ENCODE data around the gene PEAK3. TPM values are rescaled to one million over a fixed set of nuclear protein-coding genes. Genes with fewer than 3 reads are reported as not detected.

Gene PEAK3
- total and polyA plus RNA-seq, 5 donors from 2014 or later = 0.10 to 0.32 (median 0.15) TPM; not detected in 1

DNA sequence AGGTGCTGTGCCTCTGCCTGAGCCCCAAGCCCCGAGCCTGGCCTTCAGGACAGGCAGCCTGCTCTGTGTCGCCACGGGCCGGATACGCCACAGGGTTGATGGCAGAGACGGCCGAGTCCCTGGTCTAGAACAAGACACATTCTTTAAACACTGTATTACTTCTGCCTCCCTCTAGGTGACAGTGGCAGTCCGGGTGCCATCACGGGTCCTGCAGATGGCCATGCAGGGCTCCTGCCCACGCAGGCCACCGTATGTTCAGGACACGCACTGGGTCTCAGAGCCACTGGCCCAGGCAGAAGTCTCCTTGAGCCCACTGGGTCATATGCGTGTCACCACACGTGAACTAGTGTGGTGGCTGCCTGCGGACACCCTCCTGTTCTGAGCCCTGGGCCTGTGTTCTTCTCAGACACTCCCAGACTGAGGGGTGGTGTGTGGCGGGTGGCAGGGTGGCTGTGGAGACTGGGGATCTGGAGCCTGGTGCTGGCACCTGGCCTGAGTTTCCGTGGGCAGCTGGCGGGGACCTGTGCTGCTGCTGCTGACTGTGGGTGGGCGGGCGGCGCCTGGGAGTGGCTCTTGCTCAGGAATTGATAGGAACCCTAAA, 50.3 kb downstream of the PEAK3 start:
- H3K4me3 Mint-ChIP-seq = no peak overlapping the region
- Histone ChIP-seq H3K27me3 (ENCODE audit: control insufficient read depth, insufficient read depth, low read length) (no peaks in the 10 kb centered on the region), H3K36me3 (ENCODE audit: control insufficient read depth, insufficient read depth, low read length) (peaks cover 2% of the 10 kb centered on the region), H3K27ac (ENCODE audit: insufficient read depth, low read length, poor library complexity, severe bottlenecking) (no peak overlapping the region), H3K9me3 (ENCODE audit: control insufficient read depth in 2 of 2, low read length in 2 of 2) (no peaks in the 10 kb centered on the region), H3K4me1 (ENCODE audit: control insufficient read depth, insufficient read depth, low read length, poor library complexity, severe bottlenecking) (peaks cover 20% of the 10 kb centered on the region), H3K4me3 (ENCODE audit: low read depth, low read length) (no peak overlapping the region)
- H3K36me3 Mint-ChIP-seq = peaks cover 6% of the 10 kb centered on the region
- ATAC-seq (ENCODE audit: low read depth in 2 of 2) (no peak), DNase-seq (no peak)
- no peaks in the 10 kb centered on the region for H3K9me3 Mint-ChIP-seq
- no peak overlapping the region for H3K27ac Mint-ChIP-seq
- no peaks in the 10 kb centered on the region for H3K27me3 Mint-ChIP-seq
- peaks cover 0 to 28% (median 14%) of the 10 kb centered on the region in 4 donors for H3K4me1 Mint-ChIP-seq

DNA sequence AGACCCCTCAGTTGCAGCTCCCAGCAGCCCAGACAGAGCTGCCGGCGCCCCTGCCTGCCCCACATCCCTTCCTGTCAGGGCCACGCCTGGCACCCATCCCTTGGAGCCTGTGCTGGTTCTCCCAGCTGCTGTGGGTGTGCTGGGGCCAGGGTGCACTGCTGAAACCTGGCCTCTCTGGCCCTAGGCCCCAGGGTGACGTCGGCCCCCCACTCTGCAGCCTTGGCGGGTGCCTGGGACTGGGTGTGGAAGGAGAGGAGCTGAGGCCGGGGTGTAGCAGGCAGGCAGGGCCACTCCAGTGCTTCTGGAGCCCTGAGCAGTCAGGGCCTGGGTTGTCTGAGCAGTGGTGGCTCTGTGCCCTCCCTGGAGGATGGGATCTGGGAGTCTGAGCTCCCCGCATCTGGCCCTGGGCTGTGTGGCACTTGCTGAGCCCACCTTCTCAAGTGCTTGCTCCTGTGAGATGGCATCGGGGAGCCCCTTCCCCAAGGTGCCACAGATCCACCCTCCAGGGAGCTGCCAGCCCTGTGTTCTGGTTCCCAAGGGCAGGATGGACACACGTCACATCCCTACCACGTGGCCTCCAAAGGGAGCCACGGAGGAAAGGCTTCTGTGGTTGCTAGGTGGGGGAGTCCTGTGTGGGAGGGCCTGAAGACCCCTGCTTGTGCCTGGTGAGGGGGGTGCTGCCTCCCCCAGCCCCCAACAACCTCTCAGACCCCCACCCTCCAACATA, 51.0 kb downstream of the PEAK3 start:
- H3K27ac ChIP-seq (ENCODE audit: insufficient read depth, low read length, poor library complexity, severe bottlenecking) = no peak overlapping the region
- no peaks in the 10 kb centered on the region for H3K27me3 Mint-ChIP-seq
- no peak for ATAC-seq (ENCODE audit: low read depth in 2 of 2)
- H3K4me1 Mint-ChIP-seq = peaks cover 0 to 23% (median 10%) of the 10 kb centered on the region in 4 donors
- H3K36me3 ChIP-seq (ENCODE audit: control insufficient read depth, insufficient read depth, low read length) = peaks cover 2% of the 10 kb centered on the region
- H3K4me1 ChIP-seq (ENCODE audit: control insufficient read depth, insufficient read depth, low read length, poor library complexity, severe bottlenecking) = peaks cover 19% of the 10 kb centered on the region
- no peak for DNase-seq
- H3K27ac Mint-ChIP-seq = no peak overlapping the region
- no peaks in the 10 kb centered on the region for H3K9me3 Mint-ChIP-seq
- no peak overlapping the region for H3K4me3 Mint-ChIP-seq
- H3K27me3 ChIP-seq (ENCODE audit: control insufficient read depth, insufficient read depth, low read length) = no peaks in the 10 kb centered on the region
- H3K9me3 ChIP-seq (ENCODE audit: control insufficient read depth in 2 of 2, low read length in 2 of 2) = no peaks in the 10 kb centered on the region
- no peak overlapping the region for H3K4me3 ChIP-seq (ENCODE audit: low read depth, low read length)
- H3K36me3 Mint-ChIP-seq = no peaks in the 10 kb centered on the region

DNA sequence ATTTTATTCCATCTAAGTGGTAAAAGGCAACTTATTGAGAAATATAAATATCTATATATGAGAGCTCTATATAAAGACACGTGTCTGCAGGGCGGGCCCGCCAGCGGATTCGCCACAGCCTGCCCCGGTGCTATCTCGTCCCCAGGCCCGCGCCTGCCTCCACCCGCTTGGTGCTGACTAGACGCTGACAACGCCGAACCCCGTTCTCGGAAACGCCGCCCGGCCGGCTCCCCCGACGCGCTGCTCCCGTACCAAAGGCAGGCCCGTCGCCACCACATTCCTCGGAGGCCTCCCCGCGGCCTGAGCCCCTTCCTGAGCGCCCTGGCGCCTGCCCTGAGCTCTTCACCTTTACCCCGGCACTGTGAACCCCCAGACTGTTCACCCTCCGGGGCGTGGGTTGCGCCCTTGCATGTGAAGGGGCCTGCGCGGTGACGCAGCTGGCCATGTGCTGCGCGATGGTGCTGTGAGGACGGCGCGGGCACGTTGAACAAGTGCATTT, 51.9 kb downstream of the PEAK3 start:
- H3K27me3 Mint-ChIP-seq = no peaks in the 10 kb centered on the region
- no peaks in the 10 kb centered on the region for H3K36me3 Mint-ChIP-seq
- Histone ChIP-seq H3K27me3 (ENCODE audit: control insufficient read depth, insufficient read depth, low read length) (no peaks in the 10 kb centered on the region), H3K27ac (ENCODE audit: insufficient read depth, low read length, poor library complexity, severe bottlenecking) (no peak overlapping the region), H3K36me3 (ENCODE audit: control insufficient read depth, insufficient read depth, low read length) (peaks cover 5% of the 10 kb centered on the region), H3K4me1 (ENCODE audit: control insufficient read depth, insufficient read depth, low read length, poor library complexity, severe bottlenecking) (peaks cover 15% of the 10 kb centered on the region), H3K9me3 (ENCODE audit: control insufficient read depth in 2 of 2, low read length in 2 of 2) (no peaks in the 10 kb centered on the region), H3K4me3 (ENCODE audit: low read depth, low read length) (no peak overlapping the region)
- peaks cover 0 to 20% (median 8%) of the 10 kb centered on the region in 4 donors for H3K4me1 Mint-ChIP-seq
- ATAC-seq (ENCODE audit: low read depth in 2 of 2) = no peak
- H3K9me3 Mint-ChIP-seq = no peaks in the 10 kb centered on the region
- H3K4me3 Mint-ChIP-seq = peak overlapping the region in 1 of 4 donors; percentile 89
- DNase-seq = no peak
- no peak overlapping the region for H3K27ac Mint-ChIP-seq

DNA sequence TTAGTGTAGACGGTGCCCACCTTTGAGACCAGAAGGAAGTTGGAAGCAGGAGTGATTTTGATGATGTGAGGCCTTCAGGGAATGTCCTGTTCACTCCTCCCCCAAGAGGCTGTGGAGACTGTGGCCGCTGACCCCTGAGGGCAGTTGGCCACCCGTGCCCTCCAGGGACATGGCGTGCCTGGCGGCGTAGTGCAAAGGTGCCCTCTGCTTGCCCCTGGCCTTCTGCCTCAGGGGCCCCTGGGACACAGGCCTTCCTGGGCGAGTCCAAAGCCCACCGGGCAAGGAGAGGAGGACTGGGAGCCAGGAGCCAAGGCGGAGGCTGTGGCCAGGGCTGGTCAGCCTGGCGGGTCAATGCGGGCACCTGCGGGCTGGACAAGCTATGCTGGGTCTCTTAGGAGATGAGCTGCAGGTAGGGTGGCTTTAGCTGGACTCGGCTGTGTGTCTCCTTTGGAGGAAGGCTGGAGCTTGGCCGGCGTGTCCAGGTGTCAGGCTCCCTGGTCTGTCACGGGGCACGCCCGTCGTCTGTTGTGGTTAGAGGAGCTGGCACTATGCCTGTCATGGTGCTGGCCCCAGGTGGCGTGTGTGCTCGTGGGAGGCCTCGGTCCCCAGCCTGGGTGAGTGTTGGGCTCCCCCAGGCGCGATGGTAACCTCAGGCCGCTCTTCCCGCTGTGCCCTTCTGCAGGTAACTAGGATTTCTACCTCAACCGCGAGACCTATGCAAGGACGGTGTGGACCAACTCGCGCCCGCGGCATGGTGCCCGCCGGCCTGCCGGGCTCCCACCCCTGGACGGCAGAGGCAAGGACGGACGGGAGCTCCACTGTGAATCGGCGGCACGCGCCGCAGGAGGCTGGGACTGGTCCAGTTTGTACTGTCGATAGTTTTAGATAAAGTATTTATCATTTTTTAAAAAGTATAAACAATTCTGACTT, 52.6 kb downstream of the PEAK3 start:
- no peaks in the 10 kb centered on the region for H3K27me3 ChIP-seq (ENCODE audit: control insufficient read depth, insufficient read depth, low read length)
- H3K36me3 Mint-ChIP-seq = peaks cover 5% of the 10 kb centered on the region
- H3K9me3 ChIP-seq (ENCODE audit: control insufficient read depth in 2 of 2, low read length in 2 of 2) = no peaks in the 10 kb centered on the region
- H3K4me3 Mint-ChIP-seq = peak overlapping the region in 1 of 4 donors; percentile 21
- no peak for DNase-seq
- no peaks in the 10 kb centered on the region for H3K27me3 Mint-ChIP-seq
- no peaks in the 10 kb centered on the region for H3K9me3 Mint-ChIP-seq
- peaks cover 8% of the 10 kb centered on the region for H3K36me3 ChIP-seq (ENCODE audit: control insufficient read depth, insufficient read depth, low read length)
- no peak overlapping the region for H3K27ac ChIP-seq (ENCODE audit: insufficient read depth, low read length, poor library complexity, severe bottlenecking)
- H3K4me1 Mint-ChIP-seq = peaks cover 0 to 13% (median 5%) of the 10 kb centered on the region in 4 donors
- H3K27ac Mint-ChIP-seq = no peak overlapping the region
- H3K4me1 ChIP-seq (ENCODE audit: control insufficient read depth, insufficient read depth, low read length, poor library complexity, severe bottlenecking) = peaks cover 10% of the 10 kb centered on the region
- ATAC-seq (ENCODE audit: low read depth in 2 of 2) = no peak
- no peak overlapping the region for H3K4me3 ChIP-seq (ENCODE audit: low read depth, low read length)

DNA sequence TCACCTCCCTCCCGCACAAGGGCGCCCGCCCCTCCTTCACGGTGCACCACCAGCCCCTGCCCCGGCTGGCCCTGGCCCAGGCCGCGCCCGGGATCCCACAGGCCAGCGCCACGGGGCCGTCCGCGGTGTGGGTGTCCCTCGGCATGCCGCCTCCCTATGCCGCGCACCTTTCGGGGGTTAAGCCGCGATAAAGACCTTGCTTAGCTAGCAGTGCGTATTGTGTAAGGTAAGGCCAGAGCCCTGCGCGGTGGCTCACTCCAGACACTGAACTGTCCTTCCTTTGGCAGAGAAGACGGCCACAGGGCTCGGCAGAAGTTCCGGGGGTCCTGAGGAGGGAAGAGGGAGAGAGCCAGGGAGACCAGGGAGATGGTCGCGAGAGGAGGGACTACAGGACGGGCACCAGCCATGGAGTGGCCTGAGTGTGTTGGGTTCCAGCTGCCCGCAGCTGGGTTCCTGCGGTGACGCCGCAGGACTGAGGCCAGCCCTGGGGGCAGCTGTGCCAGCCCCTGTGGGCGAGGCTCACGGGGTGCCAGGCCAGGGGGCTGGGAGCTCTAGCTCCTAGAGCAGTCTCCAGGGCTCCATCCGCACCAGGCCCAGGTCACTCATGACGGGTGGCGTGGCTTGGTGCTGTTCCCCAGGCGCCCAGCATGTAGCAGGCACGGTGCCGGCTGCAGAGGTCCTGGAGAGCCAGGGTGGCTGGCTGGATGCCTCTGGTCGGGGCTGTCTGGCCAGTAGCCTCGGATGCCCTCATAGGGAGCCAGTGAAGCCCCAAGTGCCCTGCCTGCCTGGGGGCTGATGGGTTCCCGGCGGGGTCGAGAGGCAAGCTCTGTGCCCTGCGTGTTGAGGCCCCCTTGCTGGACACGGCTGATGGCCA, 53.6 kb downstream of the PEAK3 start:
- Histone ChIP-seq H3K27ac (ENCODE audit: insufficient read depth, low read length, poor library complexity, severe bottlenecking) (no peak overlapping the region), H3K27me3 (ENCODE audit: control insufficient read depth, insufficient read depth, low read length) (no peaks in the 10 kb centered on the region), H3K9me3 (ENCODE audit: control insufficient read depth in 2 of 2, low read length in 2 of 2) (no peaks in the 10 kb centered on the region), H3K4me1 (ENCODE audit: control insufficient read depth, insufficient read depth, low read length, poor library complexity, severe bottlenecking) (peaks cover 3% of the 10 kb centered on the region), H3K4me3 (ENCODE audit: low read depth, low read length) (no peak overlapping the region), H3K36me3 (ENCODE audit: control insufficient read depth, insufficient read depth, low read length) (peaks cover 8% of the 10 kb centered on the region)
- peaks cover 5% of the 10 kb centered on the region for H3K36me3 Mint-ChIP-seq
- peak overlapping the region in 1 of 4 donors; percentile 21 for H3K4me3 Mint-ChIP-seq
- H3K9me3 Mint-ChIP-seq = no peaks in the 10 kb centered on the region
- H3K4me1 Mint-ChIP-seq = peaks cover 0 to 8% (median under 1%) of the 10 kb centered on the region in 4 donors
- no peak overlapping the region for H3K27ac Mint-ChIP-seq
- DNase-seq (no peak), ATAC-seq (ENCODE audit: low read depth in 2 of 2) (no peak)
- H3K27me3 Mint-ChIP-seq = no peaks in the 10 kb centered on the region

DNA sequence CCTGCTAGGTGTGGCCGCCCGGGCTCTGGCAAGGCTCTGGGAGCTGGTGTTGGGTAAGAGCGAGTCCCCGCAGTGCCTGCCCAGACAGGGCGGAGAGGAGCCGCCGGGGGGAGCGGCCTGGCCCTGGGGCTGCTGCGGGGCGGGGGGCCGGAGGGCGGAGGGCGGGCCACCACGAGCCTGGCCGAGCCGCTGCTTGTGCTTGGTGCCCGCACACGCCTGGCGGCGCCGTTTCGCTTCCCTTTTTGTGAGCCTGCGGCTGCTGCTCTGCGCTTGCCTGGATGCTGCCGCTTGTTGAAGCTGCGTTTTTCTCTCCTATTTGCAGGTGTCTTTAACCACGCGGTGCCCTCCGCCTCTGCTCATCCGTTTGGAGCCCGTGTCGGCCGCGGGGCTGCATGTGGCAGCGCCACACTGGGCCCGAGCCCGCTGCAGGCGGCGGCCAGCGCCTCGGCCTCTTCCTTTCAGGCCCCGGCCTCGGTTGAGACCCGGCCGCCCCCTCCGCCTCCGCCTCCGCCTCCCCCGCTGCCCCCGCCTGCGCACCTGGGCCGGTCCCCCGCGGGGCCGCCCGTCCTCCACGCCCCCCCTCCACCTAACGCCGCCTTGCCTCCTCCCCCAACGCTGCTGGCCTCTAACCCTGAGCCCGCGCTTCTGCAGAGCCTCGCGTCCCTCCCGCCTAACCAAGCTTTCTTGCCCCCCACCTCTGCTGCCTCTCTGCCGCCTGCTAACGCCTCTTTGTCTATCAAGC, 54.4 kb downstream of the PEAK3 start:
- Histone ChIP-seq H3K27ac (ENCODE audit: insufficient read depth, low read length, poor library complexity, severe bottlenecking) (no peak overlapping the region), H3K4me1 (ENCODE audit: control insufficient read depth, insufficient read depth, low read length, poor library complexity, severe bottlenecking) (no peaks in the 10 kb centered on the region), H3K36me3 (ENCODE audit: control insufficient read depth, insufficient read depth, low read length) (peaks cover 8% of the 10 kb centered on the region), H3K9me3 (ENCODE audit: control insufficient read depth in 2 of 2, low read length in 2 of 2) (no peaks in the 10 kb centered on the region), H3K27me3 (ENCODE audit: control insufficient read depth, insufficient read depth, low read length) (no peaks in the 10 kb centered on the region), H3K4me3 (ENCODE audit: low read depth, low read length) (no peak overlapping the region)
- H3K9me3 Mint-ChIP-seq = peaks cover 0 to 2% (median 0%) of the 10 kb centered on the region in 7 donors
- peaks cover 5% of the 10 kb centered on the region for H3K36me3 Mint-ChIP-seq
- no peak overlapping the region for H3K27ac Mint-ChIP-seq
- no peak for ATAC-seq (ENCODE audit: low read depth in 2 of 2)
- peaks cover 0 to 4% (median under 1%) of the 10 kb centered on the region in 4 donors for H3K4me1 Mint-ChIP-seq
- DNase-seq = no peak
- H3K4me3 Mint-ChIP-seq = no peak overlapping the region
- H3K27me3 Mint-ChIP-seq = no peaks in the 10 kb centered on the region

All from CD4-positive, CD25-positive, alpha-beta regulatory T cell (primary cell).